NCI-H2171 (cell line): Measurements from ENCODE around the gene AMBRA1.

ENCODE experiments used
- DNase-seq: peaks from one replicate; lab custom pipeline; 2025; lab: John Stamatoyannopoulos, UW

AMBRA1 gene

DNA sequence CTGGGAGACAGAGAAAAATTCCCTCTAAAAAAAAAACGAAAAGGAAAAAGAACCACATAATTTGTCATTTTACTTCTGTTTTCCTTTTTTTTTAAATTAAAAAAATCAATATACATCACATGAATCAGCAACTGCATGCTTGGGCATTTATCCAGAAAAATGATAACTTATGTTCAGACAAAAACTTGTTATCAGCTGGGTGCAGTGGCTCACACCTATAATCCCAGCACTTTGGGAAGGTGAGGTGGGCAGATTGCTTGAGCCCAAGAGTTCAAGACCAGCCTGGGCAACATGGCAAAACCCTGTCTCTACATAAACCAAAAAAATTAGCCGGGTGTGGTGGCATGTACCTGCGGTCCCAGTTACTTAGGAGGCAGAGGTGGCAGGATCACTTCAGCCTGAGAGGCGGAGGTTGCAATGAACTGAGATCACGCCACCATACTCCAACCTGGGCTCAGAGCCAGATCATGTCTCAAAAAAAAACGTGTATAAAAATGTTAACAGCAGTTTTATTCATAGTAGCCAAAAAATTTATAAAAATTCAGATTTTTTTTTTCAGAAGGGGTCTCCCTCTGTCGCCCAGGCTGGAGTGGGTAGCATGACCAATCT lies 28.5 kb downstream of the AMBRA1 start:
- no peak for DNase-seq

DNA sequence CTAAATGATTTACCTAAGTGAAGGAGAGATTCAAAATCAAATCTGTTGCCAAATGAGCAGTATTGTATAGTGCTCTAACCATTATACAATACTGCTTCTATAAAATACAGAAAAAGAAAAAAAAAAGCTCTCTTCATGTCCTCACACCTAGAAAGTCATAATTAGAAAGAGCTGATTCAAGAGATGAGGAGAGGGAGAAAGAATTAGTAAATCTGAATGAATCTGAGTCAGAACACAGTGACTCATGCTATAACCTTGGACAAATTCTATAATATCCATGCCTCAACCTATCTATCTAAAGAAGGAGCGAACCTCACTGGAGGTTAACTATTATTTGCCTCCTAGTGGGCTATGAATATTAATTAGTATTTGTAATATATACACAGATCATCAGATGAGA lies 29.4 kb downstream of the AMBRA1 start:
- DNase-seq, result no peak

DNA sequence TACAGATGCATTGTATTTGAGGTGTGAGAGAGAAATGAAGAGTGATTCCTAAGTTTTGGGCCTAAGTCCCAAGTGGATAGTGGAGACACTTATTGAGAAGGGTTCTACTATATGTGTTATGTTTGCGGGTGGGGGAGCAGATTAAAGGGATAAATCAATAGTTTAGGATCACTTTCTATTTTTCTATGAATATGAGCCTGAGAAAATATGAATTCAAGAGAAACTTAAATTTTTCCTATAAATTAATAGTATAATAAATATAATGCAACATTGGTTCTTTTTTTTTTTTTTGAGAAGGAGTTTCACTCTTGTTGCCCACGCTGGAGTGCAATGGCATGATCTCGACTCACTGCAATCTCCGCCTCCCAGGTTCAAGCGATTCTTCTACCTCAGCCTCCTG lies 31.3 kb downstream of the AMBRA1 start:
- no peak for DNase-seq

DNA sequence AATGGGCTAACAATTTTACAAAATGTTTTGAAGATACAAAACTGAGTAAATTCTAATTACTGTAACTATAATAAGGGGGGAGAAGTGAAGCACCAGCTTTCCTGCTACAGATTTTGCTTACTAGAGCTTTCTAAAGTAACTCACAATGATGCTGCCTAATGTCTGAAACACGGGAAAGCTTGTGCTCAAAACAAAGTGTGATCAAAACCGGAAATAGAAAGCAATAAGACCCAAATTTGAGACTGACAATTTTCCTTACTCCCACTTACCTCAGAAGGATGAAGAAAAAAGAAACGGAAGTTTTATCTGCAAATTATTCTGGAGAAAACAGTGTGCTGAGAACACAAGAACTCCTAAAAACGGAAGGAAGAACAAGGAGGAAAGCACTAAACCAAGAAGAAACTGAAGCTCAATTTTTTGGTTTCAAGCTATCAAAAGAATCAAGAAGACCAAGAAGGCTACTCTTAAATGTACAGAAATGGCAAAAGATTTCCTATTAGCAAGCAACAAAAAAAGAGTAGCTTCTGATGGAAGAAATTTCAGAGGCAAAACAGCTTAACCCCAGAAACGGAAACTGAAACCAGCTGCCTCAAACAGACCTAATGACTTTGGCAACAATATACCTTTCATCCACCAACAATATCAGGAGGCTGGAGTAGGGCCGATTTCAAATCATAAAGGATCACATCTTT lies 33.4 kb downstream of the AMBRA1 start:
- DNase-seq, result no peak

DNA sequence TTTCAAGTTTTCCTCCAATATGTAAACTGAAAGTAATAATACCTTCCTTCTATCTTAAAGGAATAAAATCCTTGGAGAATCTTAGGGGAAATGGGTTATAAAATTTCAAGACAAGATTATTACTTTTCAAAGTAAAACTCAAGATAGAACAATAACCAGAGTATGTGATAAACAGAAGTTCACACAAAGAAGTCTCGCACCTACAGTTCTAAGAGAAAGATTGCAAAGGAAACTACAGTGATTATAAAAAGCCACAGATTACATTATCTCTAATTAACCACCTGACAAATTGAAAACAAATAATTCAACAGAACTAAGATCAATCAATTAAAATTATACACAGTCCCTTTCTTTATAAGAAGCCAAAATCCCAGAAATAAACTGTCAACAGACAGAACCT lies 34.0 kb downstream of the AMBRA1 start:
- DNase-seq, result no peak

DNA sequence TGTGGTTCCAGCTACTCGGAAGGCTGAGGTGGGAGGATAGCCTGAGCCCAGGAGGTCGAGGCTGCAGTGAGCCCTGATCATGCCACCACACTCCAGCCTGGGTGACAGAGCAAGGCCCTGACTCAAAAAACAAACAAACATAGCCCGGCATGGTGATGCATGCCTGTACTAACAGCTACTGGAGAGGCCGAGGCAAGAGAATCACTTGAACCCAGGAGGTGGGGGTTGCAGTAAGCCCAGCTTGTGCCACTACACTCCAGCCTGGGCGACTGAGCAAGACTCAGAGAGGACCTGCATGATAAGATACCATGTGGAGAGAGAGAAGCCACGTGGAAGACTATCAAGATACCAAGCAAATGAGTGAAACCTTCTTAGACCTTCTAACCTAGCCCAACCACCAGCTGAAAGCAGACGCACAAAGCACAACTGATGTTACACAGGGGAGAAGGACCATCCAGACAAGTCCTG lies 36.1 kb downstream of the AMBRA1 start:
- no peak for DNase-seq

DNA sequence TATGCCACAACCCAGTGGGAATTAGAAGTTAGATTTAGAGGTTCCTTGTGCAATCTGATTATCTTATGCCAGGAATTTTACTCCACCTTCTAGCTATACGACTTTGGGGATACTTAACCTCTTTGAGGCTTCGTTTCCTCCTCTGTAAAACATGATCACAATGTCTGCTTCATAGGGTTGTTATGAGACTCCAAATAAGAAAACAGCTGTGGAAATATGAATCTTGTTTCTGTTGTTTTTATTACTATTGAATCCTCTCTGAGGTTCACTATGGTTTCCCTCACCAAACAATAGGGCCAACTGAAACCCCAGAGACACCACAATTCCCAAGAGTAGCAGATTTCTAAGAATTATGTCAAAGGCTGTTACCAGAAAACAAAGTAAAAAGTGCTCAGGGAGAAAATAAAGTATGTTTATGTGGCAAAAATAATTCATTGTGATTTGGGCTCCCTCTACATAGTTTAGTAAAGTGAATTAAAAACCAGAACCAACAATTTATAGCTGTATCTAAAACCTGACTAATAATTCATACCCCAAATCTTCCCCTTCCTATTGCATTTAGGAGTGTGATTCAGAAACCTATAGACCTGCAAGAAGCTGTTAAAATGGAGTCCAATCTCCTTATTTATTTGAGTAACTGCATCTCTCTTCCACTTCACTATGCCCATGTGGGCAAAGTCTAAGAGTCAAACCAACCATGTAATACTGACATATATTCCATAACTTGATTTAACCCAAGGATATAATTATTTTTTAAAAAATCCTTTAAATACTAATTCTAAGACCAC lies 38.4 kb downstream of the AMBRA1 start:
- DNase-seq, result no peak

DNA sequence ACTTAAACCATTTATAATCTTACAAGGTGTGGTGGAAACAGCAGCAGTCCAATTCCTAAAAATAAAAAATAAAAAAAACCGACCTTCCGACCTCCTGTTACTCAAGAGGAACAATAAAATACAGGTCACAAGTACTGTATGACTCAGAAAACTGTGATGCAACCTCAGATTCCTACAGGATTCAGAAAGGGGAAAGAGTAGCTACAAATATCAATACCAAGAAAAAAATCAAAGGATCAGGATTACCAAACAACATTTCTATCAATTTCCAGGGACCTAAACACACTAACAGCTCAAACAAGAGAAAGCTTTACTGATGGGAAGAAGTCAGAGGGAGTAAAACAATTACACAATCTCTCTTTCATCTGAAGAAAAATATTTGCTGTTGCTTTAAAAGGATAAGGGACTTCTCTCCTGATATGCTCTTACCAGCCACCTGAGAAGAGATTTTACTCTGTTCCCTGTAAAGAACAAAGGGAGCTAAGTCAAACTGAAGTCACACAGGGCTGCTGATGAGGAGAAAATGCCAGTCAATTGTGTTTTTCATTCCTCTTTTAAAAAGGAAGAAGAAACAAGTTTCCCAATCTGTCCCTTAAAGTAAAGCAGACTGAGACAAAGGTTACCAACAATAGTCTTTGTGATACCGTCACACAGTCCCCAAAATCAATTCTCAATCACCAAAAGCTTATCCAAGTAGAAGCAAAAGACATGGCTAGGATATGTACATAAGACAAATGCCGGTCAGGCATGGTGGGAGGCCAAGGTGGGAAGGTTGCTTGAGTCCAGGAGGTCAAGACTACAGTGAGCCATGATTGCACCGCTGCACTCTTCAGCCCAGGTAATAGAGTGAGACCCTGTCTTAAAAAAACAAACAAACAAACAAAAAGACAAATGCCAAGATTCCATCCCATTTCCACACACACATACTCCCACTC lies 39.3 kb downstream of the AMBRA1 start:
- no peak for DNase-seq

DNA sequence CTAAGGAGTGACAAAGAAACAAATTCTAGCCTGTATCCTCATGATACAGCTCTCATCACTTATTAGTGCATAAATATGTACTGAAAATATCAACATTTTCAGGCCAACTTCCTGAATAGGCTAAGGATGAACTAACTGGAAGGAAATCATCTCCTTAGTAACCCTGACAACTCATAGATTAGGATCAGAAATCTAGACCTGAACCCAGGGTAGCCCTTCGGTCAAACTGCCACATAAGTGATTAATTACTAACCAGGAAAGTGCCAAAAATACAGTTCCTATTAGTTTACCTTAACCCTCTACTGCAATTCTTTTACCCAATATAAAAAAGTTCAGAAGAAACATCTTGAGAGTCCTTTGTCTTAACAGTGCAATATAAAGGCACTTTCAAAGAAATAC lies 40.0 kb downstream of the AMBRA1 start:
- DNase-seq, result no peak

DNA sequence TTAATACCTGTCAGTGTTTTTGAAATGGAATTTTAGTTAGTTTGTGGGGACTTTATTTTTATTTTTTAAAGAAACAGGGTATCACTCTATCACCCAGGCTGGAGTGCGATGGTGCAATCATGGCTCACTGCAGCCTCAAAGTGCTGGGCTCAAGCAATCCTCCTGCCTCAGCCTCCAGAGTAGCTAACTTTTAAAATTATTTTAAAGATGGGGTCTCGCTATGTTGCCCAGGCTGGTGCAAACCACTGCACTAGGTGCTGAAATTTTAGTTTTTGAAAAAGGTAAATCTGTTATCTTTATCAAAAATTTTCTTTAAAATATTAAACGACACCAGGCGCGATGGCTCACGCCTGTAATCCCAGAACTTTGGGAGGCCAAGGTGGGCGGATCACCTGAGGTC lies 42.6 kb downstream of the AMBRA1 start:
- DNase-seq, result no peak

DNA sequence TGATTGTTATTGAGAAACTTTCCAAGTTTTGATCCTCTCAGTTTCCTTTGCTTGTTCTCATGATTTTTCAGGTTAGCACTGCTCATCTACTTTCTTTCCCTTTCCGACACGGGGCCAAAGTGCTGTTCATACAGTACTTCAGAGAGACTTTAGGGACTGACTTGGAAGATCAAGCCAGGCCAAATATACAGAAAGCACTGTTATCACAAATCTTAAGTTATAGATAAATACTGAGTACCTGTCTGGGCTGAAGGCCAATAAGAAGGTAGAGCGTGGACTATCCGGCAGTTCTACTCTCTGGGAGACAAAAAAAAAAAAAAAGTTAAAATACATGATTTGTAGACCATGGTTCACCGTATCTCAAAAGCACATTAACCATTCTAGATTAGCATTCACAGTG lies 46.2 kb downstream of the AMBRA1 start:
- no peak for DNase-seq

DNA sequence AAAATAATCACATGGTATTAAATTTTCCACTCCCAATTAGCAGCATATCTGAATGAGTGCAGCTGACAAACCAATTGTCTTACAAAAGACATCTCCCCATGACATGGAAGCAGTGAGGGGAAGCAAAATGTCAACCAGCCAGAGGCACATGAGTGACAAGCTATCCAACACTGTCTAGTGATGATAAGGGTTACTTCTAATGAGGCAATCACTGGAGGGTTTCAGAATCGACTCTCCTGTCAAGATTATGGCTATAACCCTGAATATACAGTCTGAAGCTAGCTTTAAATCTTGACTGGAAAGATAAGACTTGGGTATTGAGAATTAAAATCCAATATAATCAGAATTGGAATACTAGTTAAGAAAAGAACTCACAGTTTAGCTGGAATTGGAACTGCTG lies 50.3 kb downstream of the AMBRA1 start:
- no peak for DNase-seq

DNA sequence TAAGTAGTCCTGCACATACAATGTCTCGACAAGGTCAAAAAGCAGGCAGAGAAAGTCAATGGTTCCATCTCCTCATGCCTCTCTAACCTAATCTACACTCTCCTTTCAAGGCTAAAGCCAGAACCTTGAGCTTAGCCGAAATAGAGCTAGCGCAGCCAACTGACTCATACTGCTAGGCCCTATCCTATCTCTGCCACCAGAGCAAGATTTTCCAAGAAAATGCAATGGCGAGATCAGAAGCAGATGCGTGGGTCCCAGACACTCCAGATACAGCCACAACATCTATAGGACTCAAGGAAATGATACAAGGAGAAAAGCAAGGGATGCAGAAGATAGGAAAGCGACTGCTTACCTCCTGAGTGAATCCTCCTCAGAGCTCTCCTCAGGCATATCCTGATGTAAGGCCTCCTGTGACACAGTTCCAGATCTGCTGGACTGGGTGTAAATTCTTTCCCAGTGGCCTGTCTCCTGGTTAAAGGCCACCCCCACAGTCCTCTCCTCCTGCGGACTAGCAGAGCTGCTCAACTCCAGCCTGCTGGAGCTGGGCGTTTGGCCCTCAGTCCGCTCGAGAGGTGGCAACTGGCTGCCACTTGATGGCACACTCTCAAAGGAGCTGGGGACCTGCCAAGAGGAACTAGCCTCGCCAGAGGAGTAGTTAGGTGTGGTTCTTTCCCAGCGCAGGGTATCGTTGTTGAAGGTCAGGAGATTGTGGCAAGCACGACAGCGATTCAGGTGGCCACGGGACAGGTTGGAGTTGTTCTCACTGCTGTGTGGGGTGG lies 52.0 kb downstream of the AMBRA1 start:
- no peak for DNase-seq

DNA sequence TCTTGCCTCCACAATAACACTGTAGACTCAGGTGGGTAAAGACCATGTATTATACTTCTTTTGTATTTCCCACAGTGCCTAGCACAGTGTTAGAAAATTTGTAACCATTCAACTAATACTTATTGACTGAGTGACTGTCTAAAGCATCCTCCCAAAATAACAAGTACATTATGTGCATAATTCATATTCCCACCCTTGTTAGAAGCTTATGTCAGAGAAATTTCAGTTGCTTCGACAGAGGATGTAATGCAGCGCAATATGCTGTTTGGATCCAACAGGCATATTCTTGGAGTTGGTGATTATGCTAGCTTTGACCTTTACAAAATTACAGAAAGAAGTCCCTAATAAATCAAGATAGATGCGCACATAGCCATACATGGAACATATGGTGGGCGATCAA lies 53.0 kb downstream of the AMBRA1 start:
- DNase-seq, result no peak

DNA sequence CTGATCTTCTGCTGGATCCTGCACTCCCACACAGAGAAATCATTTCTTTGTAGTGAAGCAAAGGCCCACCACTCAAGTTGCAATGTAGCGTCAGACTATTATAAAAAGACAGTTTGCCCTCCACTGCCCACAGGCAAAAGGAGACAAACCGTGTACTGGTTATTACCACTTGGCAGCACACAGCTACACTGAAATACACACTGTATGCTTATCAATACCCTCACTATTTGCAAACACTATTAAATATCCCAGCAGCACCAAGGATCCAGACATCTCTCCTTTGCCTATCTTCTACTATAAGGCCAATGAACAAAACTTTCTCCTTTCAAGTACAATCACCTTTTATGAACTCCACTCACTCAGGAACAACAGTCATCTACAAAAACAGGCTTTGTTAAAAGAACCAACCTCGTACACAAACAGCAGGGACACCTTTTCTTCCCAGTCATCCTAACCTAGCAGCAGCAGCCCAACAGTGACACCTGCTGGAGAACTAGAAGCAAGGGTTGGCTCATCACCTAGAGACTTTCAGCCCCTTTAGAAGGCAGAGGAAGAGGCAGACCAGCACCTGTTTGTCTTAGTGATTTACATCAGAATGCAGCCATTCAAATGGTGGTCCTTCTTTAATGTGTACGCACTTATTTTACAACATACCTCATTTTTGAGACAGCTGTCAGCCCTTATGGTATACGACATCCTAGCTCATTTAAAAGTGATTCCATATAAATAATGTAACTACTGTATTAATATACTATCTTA lies 56.1 kb downstream of the AMBRA1 start:
- DNase-seq, result peak; percentile 65

DNA sequence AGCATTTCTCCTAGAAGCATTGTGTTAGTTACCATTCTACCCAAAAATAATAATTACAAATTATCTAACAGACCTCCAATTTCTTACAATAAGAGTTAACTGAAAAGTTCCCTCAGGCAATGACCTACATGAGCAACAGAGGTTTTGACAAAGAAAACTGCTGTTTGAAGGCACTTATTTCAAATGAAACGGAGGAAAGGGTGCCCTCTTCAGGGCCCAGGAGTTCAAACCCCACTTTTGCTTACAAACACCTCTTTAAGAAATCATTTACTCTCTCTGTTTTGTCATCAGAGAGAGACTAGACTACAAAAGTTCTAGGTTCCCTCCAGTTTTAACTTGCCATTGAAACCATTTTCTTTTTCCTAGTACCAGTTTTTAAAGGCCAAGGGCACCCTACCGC lies 56.7 kb downstream of the AMBRA1 start:
- no peak for DNase-seq

DNA sequence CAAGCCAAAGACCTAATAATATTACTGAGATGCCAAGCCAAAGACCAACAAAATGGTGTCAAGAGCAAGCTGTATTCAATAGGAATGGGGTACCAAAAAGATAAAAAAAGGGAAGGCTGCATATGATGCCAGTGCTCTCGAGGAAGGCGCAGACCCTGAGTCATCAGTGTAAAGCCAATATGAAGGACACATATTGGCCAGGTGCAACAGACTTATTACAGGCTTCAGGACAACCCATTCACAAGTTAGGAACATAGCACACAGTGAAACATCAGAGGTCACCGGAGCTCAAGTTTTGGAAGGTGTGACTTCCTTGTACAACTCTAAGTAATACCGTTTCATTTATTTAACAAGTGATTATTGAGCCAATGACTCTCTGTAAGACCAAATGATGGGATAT lies 58.1 kb downstream of the AMBRA1 start:
- no peak for DNase-seq

DNA sequence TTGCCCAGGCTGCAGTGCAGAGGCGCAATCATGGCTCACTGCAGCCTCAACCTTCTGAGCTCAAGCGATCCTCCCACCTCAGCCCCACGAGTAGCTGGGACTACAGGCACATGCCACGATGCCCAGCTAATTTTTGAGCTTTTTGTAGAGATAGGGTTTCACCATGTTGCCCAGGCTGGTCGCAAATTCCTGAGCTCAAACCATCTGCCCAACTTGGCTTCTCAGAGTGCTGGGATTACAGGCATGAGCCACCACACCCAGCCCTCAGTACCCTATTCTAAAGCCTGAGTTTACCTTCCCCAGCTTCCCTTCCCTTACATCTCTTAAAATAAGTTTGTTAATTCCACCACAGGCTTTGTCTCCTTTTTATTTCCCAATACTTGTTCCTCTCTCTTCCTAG lies 59.1 kb downstream of the AMBRA1 start:
- DNase-seq, result no peak

DNA sequence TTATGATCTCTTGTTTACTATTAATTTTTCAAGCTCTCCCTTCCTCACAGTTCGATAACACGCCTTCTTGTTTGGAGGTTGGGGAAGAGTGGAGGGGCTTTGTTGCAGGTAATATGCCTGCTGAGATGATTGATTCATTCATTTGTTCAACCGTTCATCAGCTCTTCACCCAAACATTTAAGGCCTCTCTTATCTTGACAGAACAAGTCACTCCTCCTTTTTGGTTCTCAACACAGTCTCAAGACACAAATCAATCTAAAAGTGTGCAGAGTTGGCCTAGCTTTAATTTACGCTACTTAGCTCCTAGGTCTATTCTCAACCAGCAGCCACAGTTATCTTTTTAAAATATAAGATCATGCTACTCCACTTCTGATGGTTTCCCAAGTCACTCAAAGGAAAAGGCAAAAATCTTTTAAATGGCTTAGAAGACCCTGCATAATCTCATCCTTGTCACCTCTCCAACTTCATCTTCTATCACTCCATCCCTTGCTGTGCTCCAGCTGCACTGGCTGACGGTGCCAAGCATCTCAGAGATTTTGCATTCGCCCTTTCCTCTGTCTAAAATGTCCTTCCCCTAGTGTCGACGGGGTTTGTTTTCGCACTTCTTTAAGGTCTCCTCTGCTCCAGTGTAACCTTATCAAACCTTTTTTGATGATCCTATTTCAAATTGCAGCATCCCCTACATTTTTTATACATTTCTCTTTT lies 60.3 kb downstream of the AMBRA1 start:
- DNase-seq, result no peak
